GM12878 (cell line): Measurements from ENCODE around the gene MRPS16. TPM values are rescaled to one million over a fixed set of nuclear protein-coding genes. Genes with fewer than 3 reads are reported as not detected.

ENCODE experiments used
- CEBPB ChIP-seq, 2 experiments: fragments of 150-350 bp in 1 of 2; IDR thresholded peaks; 2 replicates each; pipeline ENCODE4 v1.6.1; 2012 to 2014; ENCODE audit warnings: low read depth in 2 of 2, low read length in 2 of 2, borderline replicate concordance in 1 of 2, inconsistent platforms in 1 of 2
- FOS ChIP-seq: IDR thresholded peaks from 3 replicates; pipeline ENCODE4 v1.6.1; 2011; ENCODE audit warnings: borderline replicate concordance; ENCODE audit not compliant: insufficient read length; ENCODE audit errors: extremely low read depth
- MEF2B ChIP-seq: fragments of 450-650 bp; IDR thresholded peaks from 2 replicates; pipeline ENCODE4 v1.6.1; 2018; ENCODE audit warnings: mild to moderate bottlenecking, moderate library complexity; ENCODE audit not compliant: partially characterized antibody, poor library complexity, severe bottlenecking
- SUPT20H ChIP-seq: IDR thresholded peaks from 2 replicates; pipeline ENCODE4 v1.6.1; 2011; ENCODE audit warnings: low read depth, mild to moderate bottlenecking, low read length, moderate library complexity, borderline replicate concordance; ENCODE audit not compliant: control insufficient read depth
- YY1 ChIP-seq: IDR thresholded peaks from 2 replicates; pipeline ENCODE4 v1.6.1; 2011; ENCODE audit warnings: low read depth, mild to moderate bottlenecking, low read length
- ZNF274 ChIP-seq: IDR thresholded peaks from one replicate; pipeline ENCODE4 v1.8.0; 2011; ENCODE audit not compliant: insufficient read length, insufficient read depth
- polyA plus RNA-seq, 11 experiments: library from polyadenylated mRNA; depleted of rRNA in 4 of 11; unstranded in 6 of 11; stranded (reverse) in 5 of 11; fragments of >200 nt; fragmentation: Nextera tagmentation in 4 of 11; fragmentation: Illumina TruSeq in 1 of 11; extraction: Ambion mirVana in 4 of 11; extraction: Trizol in 1 of 11; gene quantifications; 1 replicate in 1 of 11; 2 replicates in 10 of 11; pipeline versions ENCODE4 v1.2.1 to v1.2.3, GENCODE V29; 2011 to 2016; ENCODE audit warnings: inconsistent platforms in 2 of 11, missing spikeins in 2 of 11, low read depth in 1 of 11
- total RNA-seq, 4 experiments: library from RNA; depleted of rRNA in 3 of 4; stranded (reverse); fragments of >200 nt in 3 of 4; fragmentation: Illumina TruSeq in 1 of 4; extraction: Trizol in 1 of 4; gene quantifications; 2 replicates each; pipeline versions ENCODE4 v1.2.1 to v1.2.3, GENCODE V29; 2013 to 2021
- TF ChIP-seq, protein P1 (sequence below): fragments of 450-650 bp; IDR thresholded peaks from 2 replicates; pipeline ENCODE4 v1.6.1; 2016; ENCODE audit warnings: mild to moderate bottlenecking, moderate library complexity, borderline replicate concordance
- TF ChIP-seq, protein P2 (sequence below): fragments of 450-650 bp; IDR thresholded peaks from 2 replicates; pipeline ENCODE4 v1.6.1; 2018; ENCODE audit warnings: mild to moderate bottlenecking, low read depth, moderate library complexity; ENCODE audit not compliant: partially characterized antibody

MRPS16 gene
- total and polyA plus RNA-seq, 10 of the 15 experiments (the other 5 are each of a cell fraction or from before 2014, with no cell fraction given): 43.4 to 285 (median 103) TPM

DNA sequence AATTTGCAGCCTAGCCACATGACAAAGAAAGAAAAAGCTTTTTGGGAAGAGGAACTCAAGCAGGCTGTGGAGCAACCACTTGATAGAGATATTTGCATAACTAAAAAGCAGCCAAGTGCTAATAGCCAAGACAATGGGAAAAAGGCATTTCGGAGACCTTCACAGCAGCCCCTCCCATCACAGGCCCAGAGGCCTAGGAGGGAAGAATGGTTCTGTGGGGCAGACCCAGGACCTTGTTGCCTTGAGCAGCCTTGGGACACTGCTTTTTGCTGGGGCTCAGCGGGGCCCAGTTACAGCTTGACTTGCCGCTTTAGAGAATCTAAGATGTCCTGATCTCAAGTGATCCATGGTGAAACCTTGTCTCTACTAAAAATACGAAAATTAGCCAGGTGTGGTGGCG, 46.1 kb downstream of the MRPS16 start (continued):
- TF ChIP-seq CEBPB (IDR thresholded peaks at IDR 0.05; ENCODE audit: borderline replicate concordance in 1 of 2, low read depth in 2 of 2, low read length in 2 of 2): no peak
- no peak for TF ChIP-seq SUPT20H
- TF ChIP-seq, protein P1, sequence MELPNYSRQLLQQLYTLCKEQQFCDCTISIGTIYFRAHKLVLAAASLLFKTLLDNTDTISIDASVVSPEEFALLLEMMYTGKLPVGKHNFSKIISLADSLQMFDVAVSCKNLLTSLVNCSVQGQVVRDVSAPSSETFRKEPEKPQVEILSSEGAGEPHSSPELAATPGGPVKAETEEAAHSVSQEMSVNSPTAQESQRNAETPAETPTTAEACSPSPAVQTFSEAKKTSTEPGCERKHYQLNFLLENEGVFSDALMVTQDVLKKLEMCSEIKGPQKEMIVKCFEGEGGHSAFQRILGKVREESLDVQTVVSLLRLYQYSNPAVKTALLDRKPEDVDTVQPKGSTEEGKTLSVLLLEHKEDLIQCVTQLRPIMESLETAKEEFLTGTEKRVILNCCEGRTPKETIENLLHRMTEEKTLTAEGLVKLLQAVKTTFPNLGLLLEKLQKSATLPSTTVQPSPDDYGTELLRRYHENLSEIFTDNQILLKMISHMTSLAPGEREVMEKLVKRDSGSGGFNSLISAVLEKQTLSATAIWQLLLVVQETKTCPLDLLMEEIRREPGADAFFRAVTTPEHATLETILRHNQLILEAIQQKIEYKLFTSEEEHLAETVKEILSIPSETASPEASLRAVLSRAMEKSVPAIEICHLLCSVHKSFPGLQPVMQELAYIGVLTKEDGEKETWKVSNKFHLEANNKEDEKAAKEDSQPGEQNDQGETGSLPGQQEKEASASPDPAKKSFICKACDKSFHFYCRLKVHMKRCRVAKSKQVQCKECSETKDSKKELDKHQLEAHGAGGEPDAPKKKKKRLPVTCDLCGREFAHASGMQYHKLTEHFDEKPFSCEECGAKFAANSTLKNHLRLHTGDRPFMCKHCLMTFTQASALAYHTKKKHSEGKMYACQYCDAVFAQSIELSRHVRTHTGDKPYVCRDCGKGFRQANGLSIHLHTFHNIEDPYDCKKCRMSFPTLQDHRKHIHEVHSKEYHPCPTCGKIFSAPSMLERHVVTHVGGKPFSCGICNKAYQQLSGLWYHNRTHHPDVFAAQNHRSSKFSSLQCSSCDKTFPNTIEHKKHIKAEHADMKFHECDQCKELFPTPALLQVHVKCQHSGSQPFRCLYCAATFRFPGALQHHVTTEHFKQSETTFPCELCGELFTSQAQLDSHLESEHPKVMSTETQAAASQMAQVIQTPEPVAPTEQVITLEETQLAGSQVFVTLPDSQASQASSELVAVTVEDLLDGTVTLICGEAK: no peak
- TF ChIP-seq MEF2B: no peak
- no peak for TF ChIP-seq FOS
- TF ChIP-seq, protein P2, sequence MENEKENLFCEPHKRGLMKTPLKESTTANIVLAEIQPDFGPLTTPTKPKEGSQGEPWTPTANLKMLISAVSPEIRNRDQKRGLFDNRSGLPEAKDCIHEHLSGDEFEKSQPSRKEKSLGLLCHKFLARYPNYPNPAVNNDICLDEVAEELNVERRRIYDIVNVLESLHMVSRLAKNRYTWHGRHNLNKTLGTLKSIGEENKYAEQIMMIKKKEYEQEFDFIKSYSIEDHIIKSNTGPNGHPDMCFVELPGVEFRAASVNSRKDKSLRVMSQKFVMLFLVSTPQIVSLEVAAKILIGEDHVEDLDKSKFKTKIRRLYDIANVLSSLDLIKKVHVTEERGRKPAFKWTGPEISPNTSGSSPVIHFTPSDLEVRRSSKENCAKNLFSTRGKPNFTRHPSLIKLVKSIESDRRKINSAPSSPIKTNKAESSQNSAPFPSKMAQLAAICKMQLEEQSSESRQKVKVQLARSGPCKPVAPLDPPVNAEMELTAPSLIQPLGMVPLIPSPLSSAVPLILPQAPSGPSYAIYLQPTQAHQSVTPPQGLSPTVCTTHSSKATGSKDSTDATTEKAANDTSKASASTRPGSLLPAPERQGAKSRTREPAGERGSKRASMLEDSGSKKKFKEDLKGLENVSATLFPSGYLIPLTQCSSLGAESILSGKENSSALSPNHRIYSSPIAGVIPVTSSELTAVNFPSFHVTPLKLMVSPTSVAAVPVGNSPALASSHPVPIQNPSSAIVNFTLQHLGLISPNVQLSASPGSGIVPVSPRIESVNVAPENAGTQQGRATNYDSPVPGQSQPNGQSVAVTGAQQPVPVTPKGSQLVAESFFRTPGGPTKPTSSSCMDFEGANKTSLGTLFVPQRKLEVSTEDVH: no peak
- no peak for TF ChIP-seq YY1
- no peak for TF ChIP-seq ZNF274
